Fibroblast of lung (primary cell): ENCODE results near the gene PTPRM. TPM values are rescaled to one million over a fixed set of nuclear protein-coding genes. Genes with fewer than 3 reads are reported as not detected.

Experiments used
- DNase-seq, 2 donors: peaks; one replicate each; pipeline versions ENCODE4 v3.0.0 to v3.0.0-alpha.2; 2010; ENCODE audit warnings: low read depth in 2 of 2
- H2AFZ ChIP-seq: 2 replicates; pipeline ENCODE4 v1.5.1; 2012; ENCODE audit warnings: low read length, control low read depth, inconsistent platforms
- H3K27ac ChIP-seq: 2 replicates; pipeline ENCODE4 v1.5.1; 2011; ENCODE audit warnings: low read length, control low read depth; ENCODE audit not compliant: insufficient read depth
- H3K27me3 ChIP-seq: 2 replicates; pipeline ENCODE4 v1.5.1; 2011; ENCODE audit warnings: mild to moderate bottlenecking, low read length; ENCODE audit not compliant: control insufficient read depth, insufficient read depth
- H3K36me3 ChIP-seq: 2 replicates; pipeline ENCODE4 v1.5.1; 2011; ENCODE audit warnings: low read length; ENCODE audit not compliant: control insufficient read depth, insufficient read depth
- H3K4me1 ChIP-seq: 2 replicates; pipeline ENCODE4 v1.5.1; 2011; ENCODE audit warnings: low read length; ENCODE audit not compliant: control insufficient read depth, insufficient read depth; ENCODE audit errors: extremely low read depth
- H3K4me2 ChIP-seq: 2 replicates; pipeline ENCODE4 v1.5.1; 2011; ENCODE audit warnings: low read length, control low read depth; ENCODE audit not compliant: insufficient read depth; ENCODE audit errors: extremely low read depth
- H3K4me3 ChIP-seq, 4 experiments: fragments of 200-600 bp in 1 of 4; sonication (generic) in 1 of 4; replicated peaks in 1 of 4; 2 replicates each; pipeline ENCODE4 v1.5.1; 2011 to 2016; ENCODE audit warnings: low read length in 4 of 4, low read depth in 3 of 4, mild to moderate bottlenecking in 3 of 4, control low read depth in 2 of 4, inconsistent platforms in 1 of 4, mixed read lengths in 1 of 4; ENCODE audit not compliant: insufficient read depth in 1 of 4; ENCODE audit errors: control extremely low read depth in 1 of 4
- H3K79me2 ChIP-seq: 2 replicates; pipeline ENCODE4 v1.5.1; 2012; ENCODE audit warnings: mild to moderate bottlenecking, low read length, inconsistent platforms; ENCODE audit not compliant: control insufficient read depth, insufficient read depth
- H3K9ac ChIP-seq: 2 replicates; pipeline ENCODE4 v1.5.1; 2011; ENCODE audit warnings: mild to moderate bottlenecking, low read length, control low read depth; ENCODE audit not compliant: insufficient read depth
- H3K9me3 ChIP-seq: 2 replicates; pipeline ENCODE4 v1.5.1; 2012; ENCODE audit warnings: low read depth, low read length; ENCODE audit not compliant: control insufficient read depth, insufficient read depth
- H4K20me1 ChIP-seq: 2 replicates; pipeline ENCODE4 v1.5.1; 2011; ENCODE audit warnings: low read length; ENCODE audit not compliant: control insufficient read depth, insufficient read depth; ENCODE audit errors: extremely low read depth
- CTCF ChIP-seq, 2 donors: IDR thresholded peaks in 1 of 2; conservative IDR thresholded peaks in 1 of 2; 1 replicate in 1 of 2; 2 replicates in 1 of 2; pipeline ENCODE4 v1.5.1; 2011 to 2012; ENCODE audit warnings: low read length in 2 of 2, control low read depth in 1 of 2, inconsistent platforms in 1 of 2, low read depth in 1 of 2, mild to moderate bottlenecking in 1 of 2
- EZH2 ChIP-seq: IDR thresholded peaks from 2 replicates; pipeline ENCODE4 v1.5.1; 2012; ENCODE audit warnings: low read length, control low read depth, mild to moderate bottlenecking; ENCODE audit errors: missing control alignments
- polyA plus RNA-seq, 2 donors: library from polyadenylated mRNA; depleted of rRNA in 1 of 2; stranded (reverse) in 1 of 2; unstranded in 1 of 2; fragments of >200 nt; gene quantifications; 2 replicates each; pipeline ENCODE4 v1.2.1, GENCODE V29; 2011 to 2012; ENCODE audit warnings: missing spikeins in 1 of 2
- total RNA-seq: library from RNA; depleted of rRNA; stranded (reverse); fragments of >200 nt; gene quantifications from 2 replicates; pipeline ENCODE4 v1.2.1, GENCODE V29; 2014

Gene PTPRM
- total and polyA plus RNA-seq, 2 donors (not counting 1 experiment from before 2014, with no cell fraction given): 86.6 to 87.0 TPM

- Histone ChIP-seq H3K4me1 (no peaks in the 10 kb centered on the region), H3K27me3 (no peaks in the 10 kb centered on the region), H3K4me3 (no peak overlapping the region), H3K27ac (no peak overlapping the region), H4K20me1 (no peaks in the 10 kb centered on the region), H3K79me2 (no peaks in the 10 kb centered on the region), H2AFZ (no peak overlapping the region), H3K4me2 (no peak overlapping the region), H3K36me3 (no peaks in the 10 kb centered on the region), H3K9me3 (no peaks in the 10 kb centered on the region), H3K9ac (no peak overlapping the region)
- no peak for TF ChIP-seq EZH2
- no peak for TF ChIP-seq CTCF (conservative IDR thresholded peaks at IDR 0.05 in 1 of 2, IDR thresholded peaks at IDR 0.05 in 1 of 2; ENCODE audit: low read depth in 1 of 2, low read length in 2 of 2)
- DNase-seq: no peak
These were observed 444.2 kb downstream of the PTPRM start for GRCh38 chr18:8011361-8011760.

GRCh38 chr18:8011906-8012305, 444.8 kb downstream of the PTPRM start:
- no peaks in the 10 kb centered on the region for H4K20me1 ChIP-seq
- no peak overlapping the region for H3K4me3 ChIP-seq
- H3K4me1 ChIP-seq: no peaks in the 10 kb centered on the region
- H3K27me3 ChIP-seq: no peaks in the 10 kb centered on the region
- no peak overlapping the region for H2AFZ ChIP-seq
- no peak overlapping the region for H3K4me2 ChIP-seq
- H3K27ac ChIP-seq: no peak overlapping the region
- H3K36me3 ChIP-seq: no peaks in the 10 kb centered on the region
- H3K79me2 ChIP-seq: no peaks in the 10 kb centered on the region
- no peak for DNase-seq
- no peak overlapping the region for H3K9ac ChIP-seq
- no peaks in the 10 kb centered on the region for H3K9me3 ChIP-seq
- TF ChIP-seq CTCF (conservative IDR thresholded peaks at IDR 0.05 in 1 of 2, IDR thresholded peaks at IDR 0.05 in 1 of 2; ENCODE audit: low read depth in 1 of 2, low read length in 2 of 2) (no peak), EZH2 (no peak)

GRCh38 chr18:8018701-8019331, 451.7 kb downstream of the PTPRM start:
- H3K4me3 ChIP-seq: no peak overlapping the region
- no peaks in the 10 kb centered on the region for H3K27me3 ChIP-seq
- no peak overlapping the region for H3K27ac ChIP-seq
- H3K36me3 ChIP-seq: no peaks in the 10 kb centered on the region
- no peak for DNase-seq
- no peaks in the 10 kb centered on the region for H3K4me1 ChIP-seq
- no peaks in the 10 kb centered on the region for H3K79me2 ChIP-seq
- TF ChIP-seq EZH2 (no peak), CTCF (conservative IDR thresholded peaks at IDR 0.05 in 1 of 2, IDR thresholded peaks at IDR 0.05 in 1 of 2; ENCODE audit: low read depth in 1 of 2, low read length in 2 of 2) (no peak)
- H2AFZ ChIP-seq: no peak overlapping the region
- no peak overlapping the region for H3K4me2 ChIP-seq
- no peaks in the 10 kb centered on the region for H4K20me1 ChIP-seq
- no peak overlapping the region for H3K9ac ChIP-seq
- no peaks in the 10 kb centered on the region for H3K9me3 ChIP-seq
